ENCODE data around the gene SLC45A1. TPM values are rescaled to one million over a fixed set of nuclear protein-coding genes. Genes with fewer than 3 reads are reported as not detected.

SLC45A1 gene
- total RNA-seq, 1 donor from 2014 or later = 0.49 TPM

GRCh38 chr1:8335246-8335645 is 17.3 kb downstream of the SLC45A1 start:
- DNase-seq = no peak

DNA sequence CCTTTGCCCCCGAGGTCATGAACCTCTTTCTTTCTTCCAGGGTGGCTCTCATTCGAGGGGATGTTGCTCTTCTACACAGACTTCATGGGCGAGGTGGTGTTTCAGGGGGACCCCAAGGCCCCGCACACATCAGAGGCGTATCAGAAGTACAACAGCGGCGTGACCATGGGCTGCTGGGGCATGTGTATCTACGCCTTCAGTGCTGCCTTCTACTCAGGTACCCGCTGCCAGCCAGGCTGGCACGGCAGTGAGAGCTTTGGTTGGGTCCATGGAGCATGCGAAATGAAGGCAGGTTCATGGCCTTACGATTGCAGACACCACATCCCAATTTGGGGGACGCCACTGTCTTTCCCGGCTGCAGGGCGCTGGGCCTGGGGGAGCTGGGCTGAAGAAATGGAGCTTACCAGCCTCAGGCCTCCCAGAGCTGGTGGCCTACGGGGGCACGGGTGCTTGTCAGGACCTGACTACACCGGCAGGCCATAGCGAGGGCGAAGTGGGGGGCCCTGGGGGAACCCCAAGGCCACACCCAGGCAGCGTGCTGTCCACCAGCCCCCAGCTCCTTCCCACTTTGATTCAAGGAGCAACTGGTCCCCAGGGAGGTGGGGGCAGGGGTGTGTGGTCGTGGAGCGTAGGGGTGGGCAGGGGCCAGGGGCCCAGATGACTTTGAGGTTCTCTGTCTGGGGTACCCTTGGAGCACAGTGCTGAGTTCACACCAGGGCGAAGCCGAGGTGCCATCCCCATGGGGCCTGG is 20.0 kb downstream of the SLC45A1 start:
- no peak for DNase-seq

- DNase-seq = no peak
Measured at GRCh38 chr1:8338526-8339202, 20.8 kb downstream of the SLC45A1 start.

DNA sequence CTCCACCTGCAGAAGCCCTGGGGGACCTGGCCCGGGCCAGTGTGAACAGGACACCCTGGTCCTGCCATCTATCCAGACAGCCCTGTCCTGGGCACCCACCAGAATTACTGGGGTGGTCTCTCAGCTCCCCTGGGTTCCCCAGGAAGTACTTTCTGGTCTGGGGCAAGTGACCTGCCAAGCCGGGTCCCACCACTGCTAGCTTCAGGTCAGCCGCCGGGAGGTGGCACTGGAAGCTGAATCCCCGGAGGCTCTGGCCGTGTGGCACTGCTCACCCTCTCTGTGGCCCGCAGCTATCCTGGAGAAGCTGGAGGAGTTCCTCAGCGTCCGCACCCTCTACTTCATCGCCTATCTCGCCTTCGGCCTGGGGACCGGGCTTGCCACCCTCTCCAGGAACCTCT is 21.3 kb downstream of the SLC45A1 start:
- DNase-seq = no peak

GRCh38 chr1:8340448-8340847 is 22.5 kb downstream of the SLC45A1 start:
- no peak for DNase-seq

GRCh38 chr1:8342325-8342724 is 24.4 kb downstream of the SLC45A1 start:
- DNase-seq = no peak

DNA sequence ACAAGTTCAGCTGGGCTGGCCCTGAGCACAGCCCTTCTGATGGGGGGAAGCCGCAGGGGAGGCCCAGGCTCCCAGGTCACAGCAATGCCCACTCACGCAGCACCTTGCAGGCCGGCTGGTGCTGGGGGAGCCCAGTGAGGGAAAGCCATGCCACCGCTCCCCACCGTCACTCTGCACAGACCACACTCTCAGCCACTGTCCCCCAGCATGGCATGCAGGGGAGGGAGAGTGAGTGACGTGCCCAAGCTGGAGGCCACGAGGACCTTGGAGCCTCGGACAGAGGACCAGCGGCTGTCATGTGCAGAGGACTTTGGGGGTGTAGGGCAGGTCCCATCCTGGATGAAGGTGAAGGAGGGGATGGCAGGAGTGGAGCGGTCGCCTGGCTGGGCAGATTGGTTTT is 25.1 kb downstream of the SLC45A1 start:
- DNase-seq = no peak

DNA sequence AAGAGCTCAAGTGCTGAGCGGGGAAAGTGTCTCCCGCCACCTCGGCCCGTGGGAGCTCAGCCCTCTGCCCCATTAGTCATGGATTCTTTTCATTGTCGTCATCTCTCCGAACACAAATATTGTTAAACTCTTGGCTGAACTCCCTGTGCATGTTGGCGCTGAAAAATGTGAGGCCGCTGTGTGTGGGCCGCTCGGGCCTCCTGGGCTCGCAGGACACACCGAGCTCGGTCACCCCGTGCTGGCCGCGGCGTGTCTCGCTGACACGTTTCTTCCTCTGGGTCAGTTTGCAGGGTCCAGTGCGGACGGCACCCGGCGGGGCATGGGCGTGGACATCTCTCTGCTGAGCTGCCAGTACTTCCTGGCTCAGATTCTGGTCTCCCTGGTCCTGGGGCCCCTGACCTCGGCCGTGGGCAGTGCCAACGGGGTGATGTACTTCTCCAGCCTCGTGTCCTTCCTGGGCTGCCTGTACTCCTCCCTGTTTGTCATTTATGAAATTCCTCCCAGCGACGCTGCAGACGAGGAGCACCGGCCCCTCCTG is 25.6 kb downstream of the SLC45A1 start:
- DNase-seq = peak; percentile 77

GRCh38 chr1:8344893-8345507 is 27.1 kb downstream of the SLC45A1 start:
- DNase-seq = no peak

DNA sequence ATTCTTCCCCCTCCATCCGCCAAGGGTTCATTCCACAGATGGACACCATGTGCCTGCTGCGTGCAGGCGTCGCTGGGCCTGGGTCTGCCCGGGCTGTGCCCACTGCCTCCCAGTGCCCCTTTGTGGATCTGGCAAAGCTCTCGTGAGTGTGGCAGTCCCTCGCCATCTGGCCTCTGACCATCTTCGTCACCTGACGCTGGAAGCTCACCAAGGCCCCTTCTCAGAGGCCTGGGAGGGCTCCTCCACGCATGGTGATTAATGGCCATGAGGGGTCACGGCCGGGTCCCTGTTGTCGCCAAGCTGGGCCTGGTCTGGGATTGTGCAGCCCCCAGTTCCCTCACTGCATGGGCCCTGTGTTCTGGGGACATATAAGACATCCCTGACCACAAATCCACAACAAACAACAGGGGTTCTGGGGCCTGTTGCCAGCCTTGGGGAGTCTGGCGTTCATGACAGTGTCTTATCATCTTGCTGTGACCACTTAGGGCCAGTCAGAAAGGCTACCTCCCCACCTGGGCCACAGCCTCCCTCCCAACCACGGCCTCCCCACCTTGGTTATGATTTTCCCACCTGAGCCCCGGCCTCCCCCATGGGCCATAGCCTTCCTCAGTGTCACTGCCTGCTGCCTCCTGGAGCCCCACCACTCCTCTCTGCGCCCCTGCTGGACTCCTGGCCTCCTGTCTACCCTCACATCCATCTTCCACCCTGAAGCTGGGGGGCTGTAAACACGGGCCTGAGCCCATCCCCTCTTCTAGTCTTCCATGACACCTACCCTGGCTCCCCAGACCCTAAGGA is 27.9 kb downstream of the SLC45A1 start:
- no peak for DNase-seq

DNA sequence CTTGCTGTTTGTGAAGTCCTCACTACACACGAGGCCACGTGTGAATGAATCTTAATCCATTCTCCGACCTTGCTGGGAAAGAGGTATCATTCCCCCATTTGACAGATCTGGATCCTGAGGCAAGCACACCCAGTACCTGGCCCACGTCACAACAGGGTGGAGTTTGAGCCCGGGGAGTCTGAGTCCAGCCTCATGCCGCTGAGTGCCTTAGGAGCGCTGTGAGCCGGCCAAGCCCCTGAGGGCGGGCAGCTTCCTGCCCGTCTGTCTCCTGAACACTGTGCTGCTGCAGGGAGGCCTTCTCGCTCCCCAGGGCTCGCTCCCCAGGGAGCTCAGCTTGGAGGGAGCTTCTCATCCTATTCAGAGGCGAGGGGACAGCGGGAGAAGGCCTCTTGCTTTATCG is 29.7 kb downstream of the SLC45A1 start:
- DNase-seq = no peak

- DNase-seq = no peak
Measured at GRCh38 chr1:8348047-8348776, 30.3 kb downstream of the SLC45A1 start.

GRCh38 chr1:8348777-8349472 is 31.0 kb downstream of the SLC45A1 start:
- peak; percentile 14 for DNase-seq

GRCh38 chr1:8349473-8349865 is 31.6 kb downstream of the SLC45A1 start:
- DNase-seq = no peak

DNA sequence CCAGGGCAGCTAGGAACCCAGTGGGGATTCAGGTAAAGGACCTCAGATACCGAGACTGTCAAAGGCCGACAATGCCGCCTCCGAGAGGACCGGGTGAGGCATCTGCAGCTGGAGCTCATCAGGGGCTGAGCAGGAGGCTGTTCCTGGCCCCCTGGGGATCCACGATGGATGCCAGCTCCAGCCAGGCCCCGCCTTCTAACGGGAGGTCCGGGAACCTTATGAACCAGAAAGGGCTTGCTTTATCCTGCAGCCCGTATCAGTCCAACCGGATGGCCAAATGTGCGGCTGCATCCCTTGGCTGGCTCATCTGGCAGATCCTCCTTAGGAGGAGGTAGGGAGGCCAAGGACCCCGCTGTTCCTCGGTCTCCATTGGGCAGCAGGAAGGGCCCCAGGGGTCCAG is 32.0 kb downstream of the SLC45A1 start:
- DNase-seq = no peak

- DNase-seq = no peak
Measured at GRCh38 chr1:8350914-8351684, 33.2 kb downstream of the SLC45A1 start.

GRCh38 chr1:8351693-8352470 is 34.0 kb downstream of the SLC45A1 start:
- no peak for DNase-seq

DNA sequence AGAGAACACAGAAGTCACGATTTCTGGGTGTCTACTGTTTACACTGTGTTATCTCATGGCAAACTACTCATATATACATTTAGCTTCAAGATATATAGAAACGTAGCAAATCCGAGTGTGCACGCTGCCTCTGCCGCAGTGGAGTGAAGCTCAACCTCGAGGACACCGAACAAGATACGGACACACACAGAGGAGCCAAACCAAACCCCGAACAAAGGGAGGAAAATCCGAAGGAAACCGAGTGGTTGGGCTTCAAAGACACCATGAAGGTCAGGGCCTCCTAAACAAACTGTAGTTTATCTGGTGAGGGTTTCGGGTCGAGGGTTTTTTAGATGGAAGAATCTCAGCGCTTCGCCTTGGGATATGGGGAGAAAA is 34.5 kb downstream of the SLC45A1 start:
- no peak for DNase-seq
